ENCODE data around the gene AKIP1.

DNA sequence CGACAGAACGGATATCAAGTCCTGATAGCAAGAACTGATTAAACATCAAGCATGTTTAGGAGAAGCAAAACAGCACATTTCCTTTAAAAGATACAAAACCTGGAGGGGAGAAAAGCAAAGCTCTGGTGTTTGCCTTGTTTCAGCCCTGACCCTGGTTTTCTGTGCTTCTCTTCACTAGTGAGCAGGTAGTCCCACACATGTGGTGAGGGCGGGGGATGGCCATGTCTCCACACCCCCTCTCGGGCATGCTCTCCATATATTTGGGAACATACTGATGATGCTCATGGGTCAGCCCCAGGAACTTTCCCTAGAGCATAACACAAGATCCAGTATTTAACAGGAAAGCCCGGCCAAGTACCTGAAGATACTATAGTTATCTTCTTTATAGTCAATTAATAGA is 11.7 kb downstream of the AKIP1 start:
- TF ChIP-seq, protein P1, sequence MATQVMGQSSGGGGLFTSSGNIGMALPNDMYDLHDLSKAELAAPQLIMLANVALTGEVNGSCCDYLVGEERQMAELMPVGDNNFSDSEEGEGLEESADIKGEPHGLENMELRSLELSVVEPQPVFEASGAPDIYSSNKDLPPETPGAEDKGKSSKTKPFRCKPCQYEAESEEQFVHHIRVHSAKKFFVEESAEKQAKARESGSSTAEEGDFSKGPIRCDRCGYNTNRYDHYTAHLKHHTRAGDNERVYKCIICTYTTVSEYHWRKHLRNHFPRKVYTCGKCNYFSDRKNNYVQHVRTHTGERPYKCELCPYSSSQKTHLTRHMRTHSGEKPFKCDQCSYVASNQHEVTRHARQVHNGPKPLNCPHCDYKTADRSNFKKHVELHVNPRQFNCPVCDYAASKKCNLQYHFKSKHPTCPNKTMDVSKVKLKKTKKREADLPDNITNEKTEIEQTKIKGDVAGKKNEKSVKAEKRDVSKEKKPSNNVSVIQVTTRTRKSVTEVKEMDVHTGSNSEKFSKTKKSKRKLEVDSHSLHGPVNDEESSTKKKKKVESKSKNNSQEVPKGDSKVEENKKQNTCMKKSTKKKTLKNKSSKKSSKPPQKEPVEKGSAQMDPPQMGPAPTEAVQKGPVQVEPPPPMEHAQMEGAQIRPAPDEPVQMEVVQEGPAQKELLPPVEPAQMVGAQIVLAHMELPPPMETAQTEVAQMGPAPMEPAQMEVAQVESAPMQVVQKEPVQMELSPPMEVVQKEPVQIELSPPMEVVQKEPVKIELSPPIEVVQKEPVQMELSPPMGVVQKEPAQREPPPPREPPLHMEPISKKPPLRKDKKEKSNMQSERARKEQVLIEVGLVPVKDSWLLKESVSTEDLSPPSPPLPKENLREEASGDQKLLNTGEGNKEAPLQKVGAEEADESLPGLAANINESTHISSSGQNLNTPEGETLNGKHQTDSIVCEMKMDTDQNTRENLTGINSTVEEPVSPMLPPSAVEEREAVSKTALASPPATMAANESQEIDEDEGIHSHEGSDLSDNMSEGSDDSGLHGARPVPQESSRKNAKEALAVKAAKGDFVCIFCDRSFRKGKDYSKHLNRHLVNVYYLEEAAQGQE (IDR thresholded peaks at IDR 0.05; ENCODE audit: low read depth) = no peak
- TF ChIP-seq, protein P2, sequence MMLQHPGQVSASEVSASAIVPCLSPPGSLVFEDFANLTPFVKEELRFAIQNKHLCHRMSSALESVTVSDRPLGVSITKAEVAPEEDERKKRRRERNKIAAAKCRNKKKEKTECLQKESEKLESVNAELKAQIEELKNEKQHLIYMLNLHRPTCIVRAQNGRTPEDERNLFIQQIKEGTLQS (IDR thresholded peaks at IDR 0.05) = no peak
- no peak for TF ChIP-seq POLR2AphosphoS5 (IDR thresholded peaks at IDR 0.05; ENCODE audit: low read depth, low read length)
- TF ChIP-seq, protein P3, sequence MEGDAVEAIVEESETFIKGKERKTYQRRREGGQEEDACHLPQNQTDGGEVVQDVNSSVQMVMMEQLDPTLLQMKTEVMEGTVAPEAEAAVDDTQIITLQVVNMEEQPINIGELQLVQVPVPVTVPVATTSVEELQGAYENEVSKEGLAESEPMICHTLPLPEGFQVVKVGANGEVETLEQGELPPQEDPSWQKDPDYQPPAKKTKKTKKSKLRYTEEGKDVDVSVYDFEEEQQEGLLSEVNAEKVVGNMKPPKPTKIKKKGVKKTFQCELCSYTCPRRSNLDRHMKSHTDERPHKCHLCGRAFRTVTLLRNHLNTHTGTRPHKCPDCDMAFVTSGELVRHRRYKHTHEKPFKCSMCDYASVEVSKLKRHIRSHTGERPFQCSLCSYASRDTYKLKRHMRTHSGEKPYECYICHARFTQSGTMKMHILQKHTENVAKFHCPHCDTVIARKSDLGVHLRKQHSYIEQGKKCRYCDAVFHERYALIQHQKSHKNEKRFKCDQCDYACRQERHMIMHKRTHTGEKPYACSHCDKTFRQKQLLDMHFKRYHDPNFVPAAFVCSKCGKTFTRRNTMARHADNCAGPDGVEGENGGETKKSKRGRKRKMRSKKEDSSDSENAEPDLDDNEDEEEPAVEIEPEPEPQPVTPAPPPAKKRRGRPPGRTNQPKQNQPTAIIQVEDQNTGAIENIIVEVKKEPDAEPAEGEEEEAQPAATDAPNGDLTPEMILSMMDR (IDR thresholded peaks at IDR 0.05 in 2 of 3, conservative IDR thresholded peaks at IDR 0.05 in 1 of 3; ENCODE audit: borderline replicate concordance in 1 of 3, insufficient read depth in 1 of 3, low read depth in 2 of 3, low read length in 2 of 3) = no peak
- TF ChIP-seq FOSL1 (IDR thresholded peaks at IDR 0.05; ENCODE audit: low read depth) = no peak
- no peak for TF ChIP-seq YY1 (IDR thresholded peaks at IDR 0.05; ENCODE audit: extremely low read depth, insufficient replicate concordance, low read depth, low read length)
- no peak for TF ChIP-seq SIN3A (IDR thresholded peaks at IDR 0.05; ENCODE audit: low read depth)
- no peak for TF ChIP-seq POLR2A (IDR thresholded peaks at IDR 0.05; ENCODE audit: borderline replicate concordance, extremely low read depth, insufficient read depth, insufficient read length)
- no peak for TF ChIP-seq CEBPB (IDR thresholded peaks at IDR 0.05; ENCODE audit: low read depth)
- TF ChIP-seq TCF7L2 (IDR thresholded peaks at IDR 0.05; ENCODE audit: borderline replicate concordance, extremely low read depth, insufficient read depth, insufficient read length) = no peak
- no peak for TF ChIP-seq EZH2phosphoT487 (IDR thresholded peaks at IDR 0.05; ENCODE audit: borderline replicate concordance)
- TF ChIP-seq SRF (IDR thresholded peaks at IDR 0.05; ENCODE audit: low read depth) = no peak
- no peak for TF ChIP-seq ZNF274 (IDR thresholded peaks at IDR 0.05; ENCODE audit: low read depth, low read length)
- no peak for TF ChIP-seq EZH2 (IDR thresholded peaks at IDR 0.05)
